GM18520 (cell line): ENCODE measurements around the gene RXYLT1.

Experiments
- ATAC-seq: cut with Tn5 transposase; IDR thresholded peaks from one replicate; pipeline ENCODE4 v1.9.1; 2021; ENCODE audit not compliant: unreplicated experiment

RXYLT1 gene

GRCh38 chr12:63795944-63796343 lies 16.2 kb downstream of the RXYLT1 start:
- no peak for ATAC-seq

GRCh38 chr12:63802012-63802608 lies 22.4 kb downstream of the RXYLT1 start:
- ATAC-seq: no peak

DNA sequence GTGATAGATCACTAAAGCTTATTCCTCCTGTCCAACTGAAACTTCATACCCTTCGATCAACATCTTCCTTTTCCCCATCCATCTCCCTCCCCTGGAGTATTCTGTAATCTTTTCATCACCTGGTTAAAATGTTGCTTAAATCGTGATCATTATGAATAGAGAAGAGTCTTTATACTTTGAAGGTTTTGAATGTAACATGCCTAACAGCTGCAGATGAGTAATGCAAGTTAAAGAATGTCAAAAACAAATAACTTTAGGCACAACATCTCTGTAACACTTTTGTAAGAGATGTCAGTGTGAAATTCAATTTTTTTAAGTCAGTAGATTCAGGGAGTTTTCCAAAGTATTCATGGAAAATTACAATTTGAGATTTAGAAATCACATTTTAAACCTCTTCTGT lies 25.0 kb downstream of the RXYLT1 start:
- ATAC-seq: no peak

DNA sequence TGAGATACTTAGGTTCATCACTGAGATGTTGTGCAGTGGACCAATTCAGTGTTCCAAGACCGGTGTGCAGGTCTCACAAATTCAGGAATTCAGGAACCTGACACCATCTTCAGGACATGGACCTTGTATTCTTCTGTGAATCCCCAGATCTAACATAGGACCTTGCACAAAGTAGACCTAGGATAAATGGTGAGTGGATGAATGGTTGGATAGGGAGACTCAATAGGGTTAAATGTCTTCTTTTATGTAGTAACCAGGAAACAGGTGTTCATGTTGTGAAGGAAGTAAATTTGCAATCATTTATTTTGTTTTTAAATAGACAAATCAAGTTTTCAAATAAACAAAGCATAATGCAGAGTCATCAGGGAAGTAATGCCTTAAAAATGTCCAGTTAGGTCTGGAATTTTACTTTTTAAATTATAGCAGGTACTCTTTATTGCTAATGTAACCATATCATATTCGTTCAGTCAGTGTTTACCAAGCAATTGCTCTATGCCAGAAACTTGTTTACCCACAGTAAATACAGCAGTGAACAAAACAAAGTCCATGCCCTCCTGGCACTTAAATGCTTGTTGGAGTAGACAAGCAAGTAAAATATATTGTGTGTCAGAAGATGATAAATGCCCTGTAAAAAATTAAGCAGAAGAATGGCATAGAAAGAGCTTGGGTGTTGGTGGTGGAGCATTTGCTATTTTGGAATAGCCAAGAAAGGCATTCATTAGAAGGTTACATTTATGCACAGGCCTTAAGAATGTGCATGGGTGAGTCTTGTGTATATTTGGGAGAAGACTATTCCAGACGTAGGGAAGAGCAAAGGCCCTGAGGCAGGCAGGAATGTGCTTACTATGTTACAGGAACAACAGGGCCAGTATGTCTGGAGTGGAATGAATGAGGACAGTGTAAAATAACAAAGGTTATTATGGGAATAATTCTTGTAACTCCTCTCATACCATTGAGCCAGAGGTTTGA lies 26.3 kb downstream of the RXYLT1 start:
- ATAC-seq: no peak

GRCh38 chr12:63808631-63809030 lies 28.9 kb downstream of the RXYLT1 start:
- ATAC-seq: no peak

DNA sequence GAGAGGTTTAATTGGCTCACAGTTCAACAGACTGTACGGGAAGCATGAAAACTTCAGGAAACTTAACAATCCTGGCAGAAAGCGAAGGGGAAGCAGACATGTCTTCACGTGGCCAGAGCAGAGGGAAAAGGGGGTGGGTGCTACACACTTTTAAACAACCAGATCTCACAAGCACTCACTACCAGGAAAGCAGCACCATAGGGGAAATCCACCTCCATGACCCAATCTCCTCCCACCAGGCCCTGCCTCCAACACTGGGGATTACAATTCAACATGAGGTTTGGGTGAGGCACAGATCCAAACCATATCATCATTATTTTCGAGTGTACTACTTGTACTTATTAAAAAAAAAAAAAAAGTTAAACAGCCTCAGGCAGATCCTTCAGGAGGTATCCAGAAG lies 29.9 kb downstream of the RXYLT1 start:
- ATAC-seq: no peak

GRCh38 chr12:63811334-63811733 lies 31.6 kb downstream of the RXYLT1 start:
- ATAC-seq: no peak

GRCh38 chr12:63811755-63812154 lies 32.0 kb downstream of the RXYLT1 start:
- no peak for ATAC-seq

GRCh38 chr12:63814146-63814772 lies 34.5 kb downstream of the RXYLT1 start:
- no peak for ATAC-seq

- ATAC-seq: no peak
These were observed 35.8 kb downstream of the RXYLT1 start for GRCh38 chr12:63815482-63815852.

DNA sequence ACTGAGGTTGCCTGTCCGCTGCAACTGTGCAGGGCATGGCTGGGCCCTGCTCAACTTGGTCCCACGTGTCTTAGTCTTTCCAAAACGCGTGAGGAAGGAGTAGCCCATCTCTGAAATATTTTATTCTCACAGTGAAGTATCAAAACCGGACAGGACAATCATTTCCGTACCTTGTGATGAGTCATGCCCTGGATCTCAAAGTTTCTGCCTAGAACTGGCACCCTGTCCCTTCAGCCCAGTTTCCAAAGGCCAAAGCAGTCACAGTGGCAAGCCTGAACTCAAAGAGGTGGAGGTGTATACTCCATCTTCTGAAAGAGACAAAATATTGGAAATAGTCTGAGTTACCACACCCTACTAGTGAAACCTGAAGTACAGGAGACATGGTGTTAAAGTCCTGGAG lies 36.3 kb downstream of the RXYLT1 start:
- no peak for ATAC-seq

DNA sequence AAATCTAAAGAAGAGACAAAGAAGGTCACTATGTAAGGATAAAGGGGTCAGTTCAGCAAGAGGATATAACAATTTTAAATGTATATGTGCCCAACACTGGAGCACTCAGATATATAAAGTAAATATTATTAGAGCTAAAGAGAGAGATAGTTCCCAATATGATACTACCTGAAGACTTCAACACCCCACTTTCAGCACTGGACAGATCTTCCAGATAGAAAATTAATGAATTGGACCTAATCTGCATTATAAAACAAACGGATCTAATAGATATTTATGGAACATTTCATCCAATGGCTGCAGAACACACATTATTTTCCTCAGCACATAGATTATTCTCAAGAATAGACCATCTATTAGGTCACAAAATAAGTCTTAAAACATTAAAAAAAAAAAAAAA lies 40.7 kb downstream of the RXYLT1 start:
- ATAC-seq: no peak

DNA sequence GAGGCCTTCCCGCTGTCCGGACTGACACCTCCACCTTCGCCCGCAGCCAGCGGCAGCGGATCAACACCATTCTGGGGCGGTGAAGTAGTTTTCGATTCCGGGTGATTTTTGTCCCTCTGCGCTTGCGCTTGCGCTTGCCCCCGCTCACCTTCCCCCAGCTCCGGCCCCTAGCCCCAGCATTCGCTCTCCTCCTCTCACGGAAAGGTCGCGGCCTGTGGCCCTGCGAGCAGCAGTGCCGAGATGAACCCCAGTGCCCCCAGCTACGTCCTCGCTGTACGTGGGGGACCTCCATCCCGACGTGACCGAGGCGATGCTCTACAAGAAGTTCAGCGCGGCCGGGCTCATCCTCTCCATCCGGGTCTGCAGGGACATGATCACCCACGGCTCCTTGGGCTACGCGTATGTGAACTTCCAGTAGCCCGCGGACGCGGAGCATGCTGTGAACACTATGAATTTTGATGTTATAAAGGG lies 42.1 kb downstream of the RXYLT1 start:
- no peak for ATAC-seq

- no peak for ATAC-seq
These were observed 42.6 kb downstream of the RXYLT1 start for GRCh38 chr12:63822352-63822751.

DNA sequence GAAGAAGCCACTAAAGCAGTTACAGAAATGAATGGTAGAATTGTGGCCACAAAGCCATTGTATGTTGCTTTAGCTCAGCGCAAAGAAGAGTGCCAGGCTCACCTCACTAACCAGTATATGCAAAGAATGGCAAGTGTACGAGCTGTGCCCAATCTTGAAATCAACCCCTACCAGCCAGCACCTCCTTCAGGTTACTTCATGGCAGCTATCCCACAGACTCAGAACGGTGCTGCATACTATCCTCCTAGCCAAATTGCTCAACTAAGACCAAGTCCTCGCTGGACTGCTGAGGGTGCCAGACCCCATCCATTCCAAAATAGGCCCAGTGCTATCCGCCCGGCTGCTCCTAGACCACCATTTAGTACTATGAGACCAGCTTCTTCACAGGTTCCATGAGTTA lies 43.3 kb downstream of the RXYLT1 start:
- ATAC-seq: no peak

- ATAC-seq: peak; percentile 85
These were observed 46.4 kb downstream of the RXYLT1 start for GRCh38 chr12:63826006-63826585.

DNA sequence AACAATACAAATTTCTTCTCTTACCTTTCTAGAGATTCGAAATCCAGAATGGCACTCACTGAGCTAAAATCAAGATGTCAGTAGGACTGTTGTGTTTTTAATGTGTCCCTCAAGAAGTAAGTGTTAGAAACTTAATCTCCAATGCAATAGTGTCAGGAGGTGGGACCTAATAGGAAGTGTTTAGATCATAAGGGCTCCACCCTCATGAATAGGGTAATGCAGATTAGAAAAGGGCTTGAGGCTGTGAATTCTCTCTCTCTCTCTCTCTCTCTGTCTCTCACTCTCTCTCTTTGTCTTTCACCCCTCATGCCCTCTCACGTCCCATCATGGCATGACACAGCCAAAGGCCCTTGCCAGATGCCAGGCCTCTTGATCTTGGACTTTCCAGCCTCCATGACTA lies 49.2 kb downstream of the RXYLT1 start:
- no peak for ATAC-seq

- no peak for ATAC-seq
These were observed 56.3 kb downstream of the RXYLT1 start for GRCh38 chr12:63836046-63836445.

DNA sequence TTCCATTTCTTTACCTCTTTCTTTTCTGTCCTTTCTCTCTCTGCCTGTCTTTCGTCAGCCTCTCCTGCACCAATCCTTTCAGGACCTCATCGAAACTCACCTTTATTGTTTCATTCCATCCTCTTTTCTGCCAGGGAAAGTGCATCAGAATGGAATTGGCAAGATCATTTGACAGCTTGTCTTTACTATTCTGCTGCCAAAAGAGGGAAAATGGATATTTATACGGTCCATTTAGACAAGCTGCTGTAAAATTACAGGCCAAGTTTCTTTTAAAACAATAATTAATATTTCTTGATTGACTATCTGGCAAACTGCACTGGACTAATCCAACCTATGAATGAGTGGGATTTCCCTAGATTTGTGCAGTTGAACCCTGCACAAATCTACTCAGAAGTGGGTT lies 57.2 kb downstream of the RXYLT1 start:
- no peak for ATAC-seq

DNA sequence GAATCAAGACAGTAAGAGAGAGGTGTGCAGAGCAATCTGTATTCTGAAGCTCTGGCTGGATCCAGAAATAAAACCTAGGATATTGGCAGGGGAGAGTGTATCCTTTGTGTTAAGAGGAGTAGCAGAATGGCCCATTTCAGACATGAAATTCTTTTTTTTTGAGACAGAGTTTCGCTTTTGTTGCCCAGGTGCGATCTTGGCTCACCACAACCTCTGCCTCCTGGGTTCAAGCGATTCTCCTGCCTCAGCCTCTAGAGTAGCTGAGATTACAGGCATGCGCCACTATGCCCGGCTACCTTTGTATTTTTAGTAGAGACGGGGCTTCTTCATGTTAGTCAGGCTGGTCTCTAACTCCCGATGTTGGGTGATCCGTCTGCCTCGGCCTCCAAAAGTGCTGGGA lies 58.7 kb downstream of the RXYLT1 start:
- ATAC-seq: no peak

DNA sequence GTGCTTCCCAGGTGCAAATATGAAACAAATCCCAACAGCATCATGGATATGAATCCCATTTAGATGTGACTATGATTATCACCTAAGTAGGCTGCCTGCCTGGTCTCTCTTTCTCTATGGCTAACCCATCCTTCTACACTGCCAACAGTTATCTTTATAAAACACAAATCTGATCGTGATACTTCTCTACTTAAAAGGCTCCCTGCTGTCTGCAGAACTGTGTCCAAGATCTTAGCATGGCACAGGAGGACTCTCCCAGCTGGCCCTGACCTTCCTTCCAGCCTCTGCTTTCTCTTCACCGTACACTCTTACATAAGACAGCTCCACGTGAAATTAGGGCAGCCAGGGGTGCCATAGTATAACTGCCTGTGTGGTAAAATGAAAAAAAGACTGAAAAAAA lies 61.3 kb downstream of the RXYLT1 start:
- no peak for ATAC-seq

DNA sequence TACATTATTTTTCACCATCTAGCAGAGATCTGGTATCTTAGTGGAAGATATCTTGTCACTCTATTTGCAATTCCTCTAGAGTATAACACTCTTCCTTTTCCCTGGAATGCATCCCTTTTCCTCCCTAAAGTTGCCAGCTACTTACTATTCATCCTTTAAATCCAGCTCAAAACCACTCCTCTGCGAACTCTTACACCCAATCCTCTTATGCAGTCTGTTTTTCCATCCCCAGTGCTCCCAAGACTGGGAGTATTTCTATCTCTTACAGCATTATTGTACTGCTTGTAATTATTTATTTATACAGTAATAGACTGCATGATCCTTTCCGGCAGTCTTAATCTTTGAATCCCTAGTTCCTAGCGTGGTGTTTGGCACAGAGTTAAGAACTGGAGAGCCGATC lies 61.9 kb downstream of the RXYLT1 start:
- ATAC-seq: no peak
